ENCODE results near the gene STX1A. TPM values are rescaled to one million over a fixed set of nuclear protein-coding genes. Genes with fewer than 3 reads are reported as not detected.

STX1A gene
- total and polyA plus RNA-seq, 12 donors, result 0.88 to 3.4 (median 2.1) TPM

- intact Hi-C loops (cut with DNase I), result loop anchor here in 5 of 10 donors (10.0 kb wide), 3 partner anchors 50 to 120 kb away; partner anchors contain the start of genes BUD23 (in 1 of the 5), DNAJC30 (in 1 of the 5) and METTL27 (in 1 of the 5)
- Histone ChIP-seq H3K4me1 (peaks cover 6 to 22% (median 15%) of the 10 kb centered on the region in 9 donors), H3K36me3 (peaks cover 0 to 24% (median 0%) of the 10 kb centered on the region in 9 donors), H3K4me3 (no peak overlapping the region), H3K9me3 (no peaks in the 10 kb centered on the region), H3K27me3 (no peaks in the 10 kb centered on the region), H3K27ac (peak overlapping the region in 1 of 10 donors; percentile 50)
- peak; percentile 50 to 68 for DNase-seq
- TF ChIP-seq CTCF (IDR thresholded peaks at IDR 0.05), result peak; percentile 37 to 89 (median 63)
- WGBS, 2 donors, result 67 to 70% methylated on average over 16 of the region's 16 CpGs
- peak in 3 of 8 donors; percentile 5 to 33 (median 10) for ATAC-seq
These were observed 15.4 kb upstream of the STX1A start for GRCh38 chr7:73734619-73735527.

DNA sequence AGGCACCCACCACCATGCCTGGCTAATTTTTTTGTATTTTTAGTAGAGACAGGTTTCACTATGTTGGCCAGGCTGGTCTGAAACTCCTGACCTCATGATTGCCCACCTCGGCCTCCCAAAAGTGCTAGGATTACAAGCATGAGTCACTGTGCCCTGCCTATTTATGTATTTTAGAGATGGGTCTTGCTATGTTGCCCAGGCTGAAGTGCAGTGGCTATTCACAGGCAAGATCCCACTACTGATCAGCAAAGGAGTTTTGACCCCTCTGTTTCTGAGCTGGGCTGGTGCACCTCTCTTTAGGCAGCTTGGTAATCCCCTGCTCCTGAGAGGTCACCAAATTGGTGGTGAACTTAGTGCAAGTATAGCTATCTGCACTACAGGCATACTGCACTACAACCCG lies 12.9 kb upstream of the STX1A start:
- TF ChIP-seq CTCF (IDR thresholded peaks at IDR 0.05), result no peak
- intact Hi-C loops (cut with DNase I), result loop anchor here in 5 of 10 donors (10.0 kb wide), 3 partner anchors 48 to 122 kb away; partner anchors contain the start of genes BUD23 (in 1 of the 5), DNAJC30 (in 1 of the 5) and METTL27 (in 1 of the 5)

GRCh38 chr7:73730485-73730884 lies 11.0 kb upstream of the STX1A start:
- Histone ChIP-seq H3K4me3 (no peak overlapping the region), H3K36me3 (peaks cover 0 to 4% (median 0%) of the 10 kb centered on the region in 9 donors), H3K4me1 (peaks cover 0 to 5% (median 0%) of the 10 kb centered on the region in 9 donors), H3K9me3 (no peaks in the 10 kb centered on the region), H3K27me3 (peaks cover 0 to 31% (median 5%) of the 10 kb centered on the region in 7 donors), H3K27ac (no peak overlapping the region)
- 34 to 39% methylated on average over 3 of the region's 3 CpGs for WGBS, 2 donors
- intact Hi-C loops (cut with DNase I), result loop anchor here in 5 of 10 donors (10.0 kb wide), 3 partner anchors 46 to 124 kb away; partner anchors contain the start of genes BUD23 (in 1 of the 5), DNAJC30 (in 1 of the 5) and METTL27 (in 1 of the 5)
- TF ChIP-seq CTCF (IDR thresholded peaks at IDR 0.05), result no peak
- DNase-seq, result no peak
- ATAC-seq, result no peak

More for the DNA sequence above, 12.9 kb upstream of the STX1A start:
- H3K9me3 ChIP-seq, result no peaks in the 10 kb centered on the region
- H3K36me3 ChIP-seq, result peaks cover 0 to 23% (median 0%) of the 10 kb centered on the region in 9 donors
- DNase-seq, result no peak
- 59 to 64% methylated on average over 2 of the region's 2 CpGs for WGBS, 2 donors
- H3K4me3 ChIP-seq, result no peak overlapping the region
- peaks cover 0 to 15% (median 0%) of the 10 kb centered on the region in 7 donors for H3K27me3 ChIP-seq
- H3K27ac ChIP-seq, result no peak overlapping the region
- no peak for ATAC-seq
- H3K4me1 ChIP-seq, result peaks cover 0 to 7% (median 4%) of the 10 kb centered on the region in 9 donors

- 67% methylated on average over 5 of the region's 5 CpGs for WGBS, 2 donors
- H3K9me3 ChIP-seq, result no peaks in the 10 kb centered on the region
- intact Hi-C loops (cut with DNase I), result loop anchor here in 2 of 10 donors (5.0 to 10.0 kb wide), 2 partner anchors 64 to 121 kb away; partner anchors contain the start of gene VPS37D (in 1 of the 2)
- no peak for DNase-seq
- H3K27me3 ChIP-seq, result peaks cover 0 to 31% (median 5%) of the 10 kb centered on the region in 7 donors
- TF ChIP-seq CTCF (IDR thresholded peaks at IDR 0.05), result no peak
- no peak overlapping the region for H3K4me3 ChIP-seq
- H3K36me3 ChIP-seq, result no peaks in the 10 kb centered on the region
- no peak for ATAC-seq
- H3K4me1 ChIP-seq, result no peaks in the 10 kb centered on the region
- H3K27ac ChIP-seq, result no peak overlapping the region
These were observed 9.1 kb upstream of the STX1A start for GRCh38 chr7:73728551-73728950.
